Endothelial cell of umbilical vein (primary cell): ENCODE results near the gene SGSM1.

ENCODE experiments used
- CTCF ChIP-seq, 2 donors: IDR thresholded peaks; 1 replicate in 1 of 2; 2 replicates in 1 of 2; pipeline ENCODE4 v1.5.1; 2011; ENCODE audit warnings: low read length in 2 of 2, mild to moderate bottlenecking in 2 of 2, moderate library complexity in 2 of 2, control low read depth in 1 of 2, inconsistent platforms in 1 of 2, low read depth in 1 of 2; ENCODE audit not compliant: insufficient read depth in 1 of 2; ENCODE audit errors: extremely low read depth in 1 of 2
- EZH2 ChIP-seq: IDR thresholded peaks from 2 replicates; pipeline ENCODE4 v1.6.1; 2012; ENCODE audit warnings: borderline replicate concordance, low read depth, mild to moderate bottlenecking, moderate library complexity, low read length, inconsistent platforms; ENCODE audit not compliant: severe bottlenecking
- GATA2 ChIP-seq: IDR thresholded peaks from 2 replicates; pipeline ENCODE4 v1.7.0; 2011; ENCODE audit warnings: low read depth, mild to moderate bottlenecking, moderate library complexity, mixed read lengths, low read length; ENCODE audit not compliant: insufficient read length, insufficient read depth
- POLR2AphosphoS5 ChIP-seq: IDR thresholded peaks from 2 replicates; pipeline ENCODE4 v1.6.1; 2012; ENCODE audit warnings: low read depth, mild to moderate bottlenecking, control low read depth, low read length, moderate library complexity; ENCODE audit not compliant: insufficient read depth

DNA sequence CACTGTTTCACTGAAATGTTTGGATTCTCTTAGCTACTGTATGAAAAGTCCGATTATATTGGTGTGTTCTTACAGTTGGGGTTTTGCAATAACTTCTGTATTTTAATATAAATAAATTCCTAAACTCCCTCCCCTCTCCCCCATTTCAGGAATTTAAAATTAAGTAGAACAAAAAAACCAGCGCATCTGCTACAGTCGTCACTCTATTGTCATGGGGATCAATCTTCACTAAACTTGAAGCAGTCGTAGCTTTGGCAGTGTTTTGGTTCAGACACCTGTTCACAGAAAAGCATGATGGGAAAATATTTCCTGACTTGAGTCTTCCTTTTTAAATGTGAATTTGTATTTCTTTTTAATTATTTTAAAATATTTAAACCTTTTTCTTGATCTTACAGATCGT, 40.8 kb upstream of the SGSM1 start:
- TF ChIP-seq CTCF (IDR thresholded peaks at IDR 0.05; ENCODE audit: extremely low read depth in 1 of 2, insufficient read depth in 1 of 2, low read depth in 1 of 2, low read length in 2 of 2) = no peak
- no peak for TF ChIP-seq GATA2
- no peak for TF ChIP-seq EZH2
- no peak for TF ChIP-seq POLR2AphosphoS5
